ENCODE measurements around the gene ANTXR1.

Gene ANTXR1

GRCh38 chr2:69166812-69167468 lies 154.0 kb downstream of the ANTXR1 start:
- H3K4me3 ChIP-seq (IDR thresholded peaks at IDR 0.05; ENCODE audit: insufficient read depth, low read depth, low read length), result no peak overlapping the region
- TF ChIP-seq CTCF (conservative IDR thresholded peaks at IDR 0.05; ENCODE audit: low read depth, low read length), result no peak
- H3K9ac ChIP-seq, result no peak overlapping the region
- no peak overlapping the region for H3K4me2 ChIP-seq
- H2AFZ ChIP-seq (ENCODE audit: low read depth), result no peak overlapping the region
- no peaks in the 10 kb centered on the region for H3K79me2 ChIP-seq (ENCODE audit: insufficient read depth, low read depth)
- H3K4me1 ChIP-seq (ENCODE audit: low read depth, poor library complexity, severe bottlenecking), result no peaks in the 10 kb centered on the region
- H3K27me3 ChIP-seq (ENCODE audit: insufficient read depth, low read depth), result no peaks in the 10 kb centered on the region
- no peaks in the 10 kb centered on the region for H4K20me1 ChIP-seq (ENCODE audit: insufficient read depth)
- H3K36me3 ChIP-seq (ENCODE audit: insufficient read depth), result no peaks in the 10 kb centered on the region
- H3K27ac ChIP-seq, result no peak overlapping the region

- no peaks in the 10 kb centered on the region for H3K79me2 ChIP-seq (ENCODE audit: insufficient read depth, low read depth)
- H3K36me3 ChIP-seq (ENCODE audit: insufficient read depth), result no peaks in the 10 kb centered on the region
- no peak overlapping the region for H3K4me2 ChIP-seq
- no peak overlapping the region for H2AFZ ChIP-seq (ENCODE audit: low read depth)
- no peak overlapping the region for H3K4me3 ChIP-seq (IDR thresholded peaks at IDR 0.05; ENCODE audit: insufficient read depth, low read depth, low read length)
- H3K9ac ChIP-seq, result no peak overlapping the region
- no peak for TF ChIP-seq CTCF (conservative IDR thresholded peaks at IDR 0.05; ENCODE audit: low read depth, low read length)
- no peaks in the 10 kb centered on the region for H4K20me1 ChIP-seq (ENCODE audit: insufficient read depth)
- no peaks in the 10 kb centered on the region for H3K4me1 ChIP-seq (ENCODE audit: low read depth, poor library complexity, severe bottlenecking)
- H3K27ac ChIP-seq, result no peak overlapping the region
- no peaks in the 10 kb centered on the region for H3K27me3 ChIP-seq (ENCODE audit: insufficient read depth, low read depth)
Measured at GRCh38 chr2:69167469-69167822, 154.5 kb downstream of the ANTXR1 start.

GRCh38 chr2:69168144-69168813 lies 155.3 kb downstream of the ANTXR1 start:
- Histone ChIP-seq H4K20me1 (ENCODE audit: insufficient read depth) (no peaks in the 10 kb centered on the region), H3K4me1 (ENCODE audit: low read depth, poor library complexity, severe bottlenecking) (no peaks in the 10 kb centered on the region), H3K4me3 (IDR thresholded peaks at IDR 0.05; ENCODE audit: insufficient read depth, low read depth, low read length) (no peak overlapping the region), H3K9ac (no peak overlapping the region), H3K4me2 (no peak overlapping the region), H3K79me2 (ENCODE audit: insufficient read depth, low read depth) (no peaks in the 10 kb centered on the region), H3K27ac (no peak overlapping the region), H3K36me3 (ENCODE audit: insufficient read depth) (no peaks in the 10 kb centered on the region), H2AFZ (ENCODE audit: low read depth) (no peak overlapping the region), H3K27me3 (ENCODE audit: insufficient read depth, low read depth) (no peaks in the 10 kb centered on the region)
- no peak for TF ChIP-seq CTCF (conservative IDR thresholded peaks at IDR 0.05; ENCODE audit: low read depth, low read length)

- Histone ChIP-seq H3K27me3 (ENCODE audit: insufficient read depth, low read depth) (no peaks in the 10 kb centered on the region), H4K20me1 (ENCODE audit: insufficient read depth) (no peaks in the 10 kb centered on the region), H3K9ac (no peak overlapping the region), H3K4me3 (IDR thresholded peaks at IDR 0.05; ENCODE audit: insufficient read depth, low read depth, low read length) (no peak overlapping the region), H3K4me1 (ENCODE audit: low read depth, poor library complexity, severe bottlenecking) (no peaks in the 10 kb centered on the region), H3K36me3 (ENCODE audit: insufficient read depth) (no peaks in the 10 kb centered on the region), H2AFZ (ENCODE audit: low read depth) (no peak overlapping the region), H3K27ac (no peak overlapping the region), H3K4me2 (no peak overlapping the region), H3K79me2 (ENCODE audit: insufficient read depth, low read depth) (no peaks in the 10 kb centered on the region)
- no peak for TF ChIP-seq CTCF (conservative IDR thresholded peaks at IDR 0.05; ENCODE audit: low read depth, low read length)
Measured at GRCh38 chr2:69168950-69169654, 156.1 kb downstream of the ANTXR1 start.

Measured in KMS-11 (cell line).